Measurements from ENCODE around the gene THOC5.

- TF ChIP-seq POLR2A (IDR thresholded peaks at IDR 0.05) (no peak), CTCF (IDR thresholded peaks at IDR 0.05) (no peak)
Measured at GRCh38 chr22:29536411-29536810, 17.1 kb downstream of the THOC5 start.

Measured in adrenal gland (tissue), 5 donors.